Effector memory CD8-positive, alpha-beta T cell (primary cell): ENCODE data around the gene UBE2J2.

Source experiments
- ATAC-seq: fragments of 150-1000 bp; cut with Tn5 transposase; replicated peaks from 2 replicates; pipeline ENCODE4 v1.10.0; 2021; ENCODE audit warnings: mild to moderate bottlenecking, moderate library complexity
- DNase-seq, 3 experiments: peaks; one replicate each; pipeline ENCODE4 v3.0.0; 2021
- H3K27ac Mint-ChIP-seq, 2 donors: one replicate each; pipeline ENCODE4 v1.8.0; 2022; ENCODE audit warnings: mild to moderate bottlenecking in 2 of 2, mixed read lengths in 2 of 2, moderate library complexity in 2 of 2
- H3K27me3 Mint-ChIP-seq, 2 donors: one replicate each; pipeline ENCODE4 v1.8.0; 2022; ENCODE audit warnings: mixed read lengths in 2 of 2
- H3K36me3 Mint-ChIP-seq: one replicate; pipeline ENCODE4 v1.8.0; 2022; ENCODE audit warnings: mild to moderate bottlenecking, moderate library complexity, mixed read lengths; ENCODE audit not compliant: insufficient read depth
- H3K4me1 Mint-ChIP-seq, 2 donors: one replicate each; pipeline ENCODE4 v1.8.0; 2022; ENCODE audit warnings: low read depth in 2 of 2, mixed read lengths in 2 of 2
- H3K4me3 Mint-ChIP-seq, 2 donors: one replicate each; pipeline ENCODE4 v1.8.0; 2022; ENCODE audit warnings: mild to moderate bottlenecking in 2 of 2, mixed read lengths in 2 of 2, moderate library complexity in 2 of 2
- H3K9me3 Mint-ChIP-seq, 2 donors: one replicate each; pipeline ENCODE4 v1.8.0; 2022; ENCODE audit warnings: mixed read lengths in 2 of 2

Gene UBE2J2

DNA sequence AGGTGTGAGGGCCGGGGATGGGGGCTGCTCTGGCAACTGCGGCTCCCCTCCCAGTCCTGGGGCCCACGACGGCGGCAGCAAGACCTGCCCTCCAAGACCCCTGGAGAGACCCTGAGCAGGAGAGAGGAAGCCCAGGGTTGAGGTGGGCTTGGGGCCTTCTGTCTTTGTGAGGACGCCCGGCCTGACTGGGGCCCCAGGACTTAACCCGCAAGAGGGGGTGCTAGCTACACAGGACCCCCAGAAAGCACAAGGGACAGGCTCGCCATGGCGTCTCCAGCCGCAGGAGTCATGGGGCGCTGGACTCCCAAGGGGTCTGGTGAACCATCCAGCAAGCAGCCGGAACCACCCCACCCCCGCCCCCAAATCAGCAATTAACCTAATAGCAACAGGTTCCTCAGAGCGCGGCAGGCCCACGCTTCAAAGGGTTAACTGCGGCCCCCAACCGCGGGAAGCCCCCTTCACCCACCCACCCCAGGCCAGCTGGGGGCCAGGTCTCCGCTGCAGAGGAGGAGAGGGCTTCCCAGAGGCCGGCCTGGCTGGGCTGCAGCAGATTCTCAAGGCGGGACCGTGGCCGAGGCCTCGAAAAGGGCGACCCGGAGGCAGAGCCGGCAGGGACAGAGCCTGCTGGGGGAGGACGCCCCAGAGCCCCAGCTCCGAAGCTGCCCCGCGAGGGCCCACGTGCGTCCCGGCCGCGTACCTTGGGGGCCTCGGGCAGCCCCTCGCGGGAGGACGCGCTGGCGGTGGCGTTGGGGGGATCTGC is 27.7 kb downstream of the UBE2J2 start:
- DNase-seq (no peak), ATAC-seq (no peak)
- peaks cover 3% of the 10 kb centered on the region for H3K36me3 Mint-ChIP-seq
- no peaks in the 10 kb centered on the region for H3K9me3 Mint-ChIP-seq
- peaks cover 2 to 6% of the 10 kb centered on the region in 2 donors for H3K4me1 Mint-ChIP-seq
- H3K4me3 Mint-ChIP-seq, result no peak overlapping the region
- H3K27ac Mint-ChIP-seq, result no peak overlapping the region
- no peaks in the 10 kb centered on the region for H3K27me3 Mint-ChIP-seq

DNA sequence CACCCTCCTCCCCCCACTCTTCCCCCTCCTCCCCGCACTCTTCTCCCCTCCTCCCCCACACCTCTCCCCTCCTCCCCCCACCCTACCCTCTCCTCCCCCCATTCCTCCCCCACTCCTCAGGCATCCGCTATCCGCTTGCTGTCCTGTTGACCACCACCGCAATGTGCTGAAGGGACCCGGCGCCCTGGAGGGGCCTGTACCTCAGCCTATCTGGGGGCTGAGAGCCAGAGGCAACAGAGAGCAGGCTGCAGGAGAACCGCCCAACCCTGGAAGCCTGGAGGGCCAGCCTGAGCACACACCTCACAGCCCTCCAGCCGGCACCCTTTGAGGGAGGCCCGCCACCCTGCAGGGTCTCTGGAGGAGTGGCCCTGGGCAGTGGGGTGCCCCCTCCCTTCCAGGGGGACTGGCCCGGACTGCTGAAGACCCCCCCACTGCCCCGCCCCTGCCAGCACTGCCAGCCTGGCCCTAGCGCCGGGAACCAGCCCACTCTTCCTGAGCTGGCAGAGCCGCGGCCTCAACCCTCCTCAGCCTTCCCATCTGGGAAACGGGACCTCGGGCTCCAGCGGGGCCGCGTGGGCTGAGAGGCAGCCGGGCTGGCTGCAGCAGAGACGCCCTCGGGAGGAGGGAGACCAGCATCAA is 28.4 kb downstream of the UBE2J2 start:
- DNase-seq, result no peak
- H3K36me3 Mint-ChIP-seq, result no peaks in the 10 kb centered on the region
- ATAC-seq, result no peak
- H3K27ac Mint-ChIP-seq, result no peak overlapping the region
- H3K4me1 Mint-ChIP-seq, result peaks cover 0 to 2% of the 10 kb centered on the region in 2 donors
- H3K27me3 Mint-ChIP-seq, result no peaks in the 10 kb centered on the region
- no peak overlapping the region for H3K4me3 Mint-ChIP-seq
- no peaks in the 10 kb centered on the region for H3K9me3 Mint-ChIP-seq

DNA sequence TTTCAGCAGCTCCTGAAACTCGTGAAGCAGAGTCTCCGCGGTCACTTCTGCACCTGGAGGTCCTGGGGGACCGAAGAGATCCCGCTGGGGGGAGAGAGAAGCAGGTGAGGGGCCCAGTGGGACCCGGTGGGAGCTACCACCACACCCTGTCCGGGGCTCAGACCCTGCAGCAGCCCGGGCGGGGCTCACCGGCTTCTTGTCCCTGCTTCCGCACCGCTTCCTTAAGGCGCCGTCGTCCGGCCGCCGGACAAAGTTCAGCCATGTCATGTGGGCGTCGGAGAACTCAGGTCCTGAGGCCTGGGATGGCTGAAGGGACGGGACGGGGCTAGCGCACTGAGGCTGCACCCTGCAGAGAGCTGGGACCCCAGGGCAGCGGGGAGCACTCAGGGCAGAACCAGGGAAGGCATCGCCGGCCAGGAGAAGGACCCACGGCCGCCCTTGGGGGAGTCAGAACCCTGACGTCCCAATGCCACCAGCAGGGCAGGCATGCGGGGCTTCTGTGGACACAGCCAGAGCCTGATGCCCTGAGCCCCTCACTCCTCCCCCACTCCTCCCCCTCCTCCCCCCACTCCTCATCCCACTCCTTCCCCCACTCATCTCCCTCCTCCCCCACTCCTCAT is 29.4 kb downstream of the UBE2J2 start:
- no peak for ATAC-seq
- H3K36me3 Mint-ChIP-seq, result no peaks in the 10 kb centered on the region
- H3K27me3 Mint-ChIP-seq, result no peaks in the 10 kb centered on the region

DNA sequence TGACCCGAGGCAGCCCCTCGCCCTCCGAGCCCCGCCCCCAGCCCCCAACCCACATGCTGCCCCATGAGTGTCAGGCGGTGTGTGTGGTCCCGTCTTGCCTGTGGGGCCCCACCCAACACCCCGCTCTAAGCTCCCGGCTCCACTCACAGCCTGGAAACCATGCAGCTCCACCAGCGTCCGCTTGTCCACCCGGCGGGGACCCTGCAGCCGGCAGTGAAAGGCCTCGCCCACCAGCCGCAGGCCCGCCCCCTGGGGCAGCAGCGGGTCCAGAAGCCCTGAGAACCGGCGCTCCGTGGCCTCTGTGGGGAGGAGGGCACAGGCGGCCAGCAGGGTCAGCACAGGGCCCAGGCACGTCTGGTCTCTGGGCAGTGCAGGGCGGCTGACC is 29.9 kb downstream of the UBE2J2 start:
- no peaks in the 10 kb centered on the region for H3K36me3 Mint-ChIP-seq
- no peak overlapping the region for H3K4me3 Mint-ChIP-seq
- no peaks in the 10 kb centered on the region for H3K27me3 Mint-ChIP-seq
- H3K27ac Mint-ChIP-seq, result no peak overlapping the region
- no peaks in the 10 kb centered on the region for H3K4me1 Mint-ChIP-seq
- ATAC-seq (no peak), DNase-seq (no peak)
- H3K9me3 Mint-ChIP-seq, result no peaks in the 10 kb centered on the region

More for the DNA sequence above, 29.4 kb downstream of the UBE2J2 start:
- no peaks in the 10 kb centered on the region for H3K4me1 Mint-ChIP-seq
- no peak for DNase-seq
- no peak overlapping the region for H3K27ac Mint-ChIP-seq
- no peaks in the 10 kb centered on the region for H3K9me3 Mint-ChIP-seq
- no peak overlapping the region for H3K4me3 Mint-ChIP-seq

DNA sequence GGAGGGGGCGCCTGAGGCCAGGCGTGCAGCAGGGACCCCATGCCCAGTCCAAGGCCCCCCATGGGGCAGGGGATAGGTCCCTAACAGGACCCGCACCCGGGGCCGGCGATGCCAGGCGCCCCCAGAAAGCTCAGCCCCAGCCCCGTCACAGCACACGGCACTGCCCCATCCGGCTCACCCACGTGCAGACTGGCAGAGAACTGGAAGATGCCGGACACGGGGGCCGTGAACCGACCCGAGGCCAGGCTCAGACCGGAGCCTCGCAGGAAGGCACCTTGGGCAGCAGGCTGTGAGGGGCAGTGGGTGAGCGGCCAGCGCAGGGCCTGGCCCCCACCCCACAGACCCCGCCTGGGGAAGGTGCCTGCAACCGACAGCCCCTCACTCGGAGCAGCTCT is 30.4 kb downstream of the UBE2J2 start:
- ATAC-seq, result no peak
- no peak overlapping the region for H3K4me3 Mint-ChIP-seq
- no peaks in the 10 kb centered on the region for H3K9me3 Mint-ChIP-seq
- H3K27ac Mint-ChIP-seq, result no peak overlapping the region
- no peaks in the 10 kb centered on the region for H3K4me1 Mint-ChIP-seq
- DNase-seq, result no peak
- H3K36me3 Mint-ChIP-seq, result no peaks in the 10 kb centered on the region
- no peaks in the 10 kb centered on the region for H3K27me3 Mint-ChIP-seq

DNA sequence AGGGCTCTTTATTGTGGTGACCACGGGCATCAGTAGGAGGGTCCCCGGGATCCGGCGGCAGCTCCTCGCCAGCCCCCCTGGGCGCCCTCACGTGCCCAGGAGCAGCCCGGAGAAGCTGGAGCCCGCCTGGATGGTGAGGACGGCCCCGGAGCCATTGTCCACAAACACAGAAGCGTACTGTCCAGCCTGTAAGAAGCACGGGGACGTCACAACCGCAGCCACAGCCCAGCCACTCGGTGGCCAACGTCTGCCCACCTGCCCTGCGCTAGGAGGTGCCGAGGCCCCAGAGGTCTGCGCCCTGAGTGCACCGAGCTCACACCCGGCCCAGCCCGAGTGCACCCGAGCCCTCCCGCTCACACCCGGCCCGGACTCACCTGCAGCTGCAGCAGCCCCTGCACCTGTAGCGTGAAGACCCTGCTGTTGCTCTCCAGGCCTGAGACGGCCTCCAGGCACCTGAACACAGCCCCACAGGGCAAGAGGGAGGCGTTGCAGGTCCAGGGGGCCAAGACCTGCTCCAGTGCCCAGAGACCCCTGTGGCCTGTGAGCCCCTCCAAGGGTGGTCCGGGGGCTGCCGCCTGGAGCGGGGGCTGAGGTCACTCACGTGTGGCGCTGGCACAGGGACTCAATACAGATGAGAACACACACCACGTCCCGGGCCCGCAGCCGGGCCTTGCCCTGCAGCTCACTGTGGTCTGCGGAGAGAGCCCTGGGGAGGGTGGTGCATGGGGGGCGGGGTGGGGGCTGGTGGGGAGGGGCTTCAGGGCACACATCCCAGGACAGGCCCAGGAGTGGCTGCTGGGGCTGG is 31.0 kb downstream of the UBE2J2 start:
- no peak for ATAC-seq
- H3K36me3 Mint-ChIP-seq, result no peaks in the 10 kb centered on the region
- H3K9me3 Mint-ChIP-seq, result no peaks in the 10 kb centered on the region
- no peaks in the 10 kb centered on the region for H3K4me1 Mint-ChIP-seq
- no peak overlapping the region for H3K4me3 Mint-ChIP-seq
- DNase-seq, result no peak
- no peak overlapping the region for H3K27ac Mint-ChIP-seq
- no peaks in the 10 kb centered on the region for H3K27me3 Mint-ChIP-seq

DNA sequence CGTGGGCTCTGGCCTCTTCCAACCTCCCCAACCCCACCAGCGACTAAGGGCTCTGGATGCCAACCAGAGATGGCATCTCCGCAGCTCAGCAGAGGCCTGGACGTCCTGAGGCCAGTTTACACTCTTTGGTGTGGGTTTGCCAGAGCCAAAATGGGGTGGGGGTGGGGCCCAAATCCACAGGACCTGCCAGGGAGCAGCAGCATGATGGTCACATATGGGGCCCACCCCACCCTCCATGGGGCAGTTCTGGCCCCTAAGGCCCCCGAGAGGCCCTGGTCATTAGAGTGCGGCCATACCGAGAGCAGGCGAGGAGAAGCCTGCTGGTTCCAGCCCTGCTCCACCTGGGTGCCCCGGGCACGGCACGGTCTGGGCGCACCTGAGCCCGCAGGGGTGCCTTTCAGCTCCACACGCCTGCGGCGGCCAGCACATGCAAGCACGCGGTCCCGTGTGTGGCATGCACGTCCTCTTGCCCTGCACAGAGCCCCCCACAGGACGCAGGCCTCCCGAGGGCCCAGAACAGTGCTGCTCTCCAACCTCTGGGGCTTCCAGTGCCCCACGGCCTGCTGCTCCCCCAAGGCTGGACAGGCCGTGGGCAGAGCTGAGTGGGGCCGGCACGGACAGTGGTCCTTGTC is 31.9 kb downstream of the UBE2J2 start:
- H3K4me3 Mint-ChIP-seq, result no peak overlapping the region
- no peaks in the 10 kb centered on the region for H3K9me3 Mint-ChIP-seq
- no peaks in the 10 kb centered on the region for H3K4me1 Mint-ChIP-seq
- ATAC-seq, result no peak
- no peaks in the 10 kb centered on the region for H3K36me3 Mint-ChIP-seq
- no peak for DNase-seq
- H3K27me3 Mint-ChIP-seq, result no peaks in the 10 kb centered on the region
- H3K27ac Mint-ChIP-seq, result no peak overlapping the region

DNA sequence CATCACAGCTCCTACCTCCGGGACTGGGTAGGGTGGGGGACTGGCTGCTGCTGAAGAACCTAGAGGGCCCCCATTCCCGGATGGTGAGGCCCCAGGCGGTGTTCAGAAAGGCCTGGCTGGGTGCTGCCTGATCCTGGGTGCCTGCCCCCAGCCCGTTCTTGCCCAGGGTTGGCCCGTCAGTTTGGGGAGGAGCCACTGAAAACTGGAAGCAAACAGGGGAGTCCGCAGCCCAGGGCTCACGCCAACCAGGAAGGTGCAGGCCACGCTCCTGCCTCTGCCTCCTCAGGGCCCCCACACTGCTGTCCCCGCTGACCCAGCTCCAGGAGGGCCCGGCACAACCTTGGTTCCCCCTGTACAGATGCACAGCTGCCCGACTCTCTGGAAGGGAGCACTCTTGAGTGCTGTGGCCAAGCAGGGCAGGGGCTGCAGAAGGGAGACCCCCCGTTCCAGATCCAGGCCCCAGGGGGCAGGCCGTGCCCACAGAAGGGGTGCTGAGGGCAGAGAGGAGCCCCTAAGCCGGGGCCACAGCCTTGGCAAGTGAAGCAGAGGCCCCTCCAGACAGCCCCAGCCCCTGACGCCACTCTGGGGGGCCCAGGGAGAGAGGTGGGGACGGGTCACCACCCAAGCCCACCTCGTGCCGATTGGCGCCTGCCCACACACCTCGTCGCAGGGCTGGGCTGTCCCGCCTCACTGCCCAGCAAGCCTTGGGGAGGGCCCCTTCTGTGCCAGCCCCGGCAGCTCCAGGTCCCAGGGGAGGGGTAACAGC is 32.6 kb downstream of the UBE2J2 start:
- Mint-ChIP-seq H3K4me1 (no peaks in the 10 kb centered on the region), H3K27ac (no peak overlapping the region), H3K36me3 (no peaks in the 10 kb centered on the region), H3K27me3 (no peaks in the 10 kb centered on the region), H3K4me3 (no peak overlapping the region), H3K9me3 (no peaks in the 10 kb centered on the region)
- DNase-seq (no peak), ATAC-seq (no peak)

DNA sequence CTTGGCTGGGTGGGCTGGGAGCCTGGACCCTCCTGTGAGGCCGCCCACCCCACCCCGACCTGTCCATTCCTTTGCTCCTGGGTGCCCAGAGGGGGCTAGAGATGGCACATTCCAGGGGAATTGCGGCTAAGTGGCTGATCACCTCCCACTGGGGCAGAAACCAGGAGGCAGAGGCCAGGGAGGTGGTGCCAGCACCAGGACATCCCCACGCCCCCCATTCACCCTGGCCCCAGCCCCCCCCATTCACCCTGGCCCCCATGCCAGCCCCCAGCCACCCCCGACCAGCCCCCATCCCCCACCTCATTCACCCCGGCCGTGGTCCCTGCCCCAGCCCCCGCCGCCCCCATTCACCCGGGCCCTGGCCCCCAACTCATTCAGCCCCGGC is 33.3 kb downstream of the UBE2J2 start:
- H3K4me1 Mint-ChIP-seq, result no peaks in the 10 kb centered on the region
- ATAC-seq (no peak), DNase-seq (no peak)
- no peak overlapping the region for H3K27ac Mint-ChIP-seq
- H3K27me3 Mint-ChIP-seq, result no peaks in the 10 kb centered on the region
- no peaks in the 10 kb centered on the region for H3K36me3 Mint-ChIP-seq
- H3K9me3 Mint-ChIP-seq, result no peaks in the 10 kb centered on the region
- no peak overlapping the region for H3K4me3 Mint-ChIP-seq

DNA sequence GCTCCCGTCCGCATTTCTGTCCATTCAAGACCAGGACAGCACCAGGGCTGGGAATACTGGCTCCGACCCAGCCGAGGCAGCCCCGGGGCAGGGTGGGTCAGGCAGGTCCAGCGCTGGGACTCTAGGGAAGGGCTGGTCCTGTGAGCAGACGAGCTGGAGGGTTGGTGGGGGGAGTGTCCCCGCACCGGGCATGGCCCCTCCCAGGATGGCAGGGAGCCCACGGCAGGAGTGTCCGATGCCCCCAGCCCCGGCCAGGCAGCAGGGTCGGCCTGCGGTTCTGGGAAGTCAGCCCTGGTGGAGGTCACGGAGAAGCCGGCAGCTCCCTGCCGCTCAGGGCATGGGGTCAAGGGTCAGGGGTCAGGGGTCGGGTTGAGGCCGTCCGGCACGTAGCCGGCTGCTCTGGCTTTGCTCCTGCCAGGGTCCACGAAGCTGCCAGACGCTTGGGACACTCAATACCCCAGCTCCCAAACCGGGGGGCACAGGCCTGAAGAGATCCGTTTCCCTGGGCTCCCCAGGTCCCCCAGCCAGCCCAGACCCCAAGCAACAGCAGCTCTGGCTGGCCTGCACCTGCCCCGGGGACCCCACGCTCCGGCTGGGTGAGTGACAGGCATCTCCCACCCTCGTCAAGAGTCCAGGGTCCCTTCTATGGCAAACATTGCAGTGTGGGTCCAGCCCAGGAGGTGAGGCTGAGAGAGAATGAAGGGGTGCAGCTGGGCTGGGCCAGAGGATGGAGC is 33.9 kb downstream of the UBE2J2 start:
- Mint-ChIP-seq H3K4me3 (no peak overlapping the region), H3K4me1 (no peaks in the 10 kb centered on the region), H3K9me3 (no peaks in the 10 kb centered on the region), H3K27ac (no peak overlapping the region), H3K27me3 (no peaks in the 10 kb centered on the region), H3K36me3 (no peaks in the 10 kb centered on the region)
- DNase-seq (no peak), ATAC-seq (no peak)

DNA sequence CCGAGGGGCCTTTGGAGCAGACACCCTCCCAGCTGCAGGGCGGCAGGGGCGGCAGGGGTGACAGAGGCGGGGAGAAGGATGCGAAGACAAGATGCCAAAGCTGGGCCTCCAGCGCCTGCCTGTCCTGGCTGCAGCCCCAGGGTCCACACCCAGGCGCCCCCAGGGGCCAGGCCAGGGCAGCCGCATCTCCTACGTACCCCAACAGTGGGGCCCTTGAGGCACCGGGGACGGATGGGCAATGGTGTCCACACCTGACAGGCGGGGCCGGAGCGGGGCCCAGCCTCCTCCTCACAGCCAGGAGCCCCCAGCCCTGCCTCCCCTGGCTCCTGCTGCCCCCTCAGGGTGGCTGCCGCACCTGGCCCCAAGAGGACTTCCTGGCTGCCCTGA is 34.4 kb downstream of the UBE2J2 start:
- H3K36me3 Mint-ChIP-seq, result peaks cover under 1% of the 10 kb centered on the region
- no peaks in the 10 kb centered on the region for H3K9me3 Mint-ChIP-seq
- no peak for DNase-seq
- H3K27ac Mint-ChIP-seq, result no peak overlapping the region
- H3K4me1 Mint-ChIP-seq, result peaks cover 4% of the 10 kb centered on the region in 2 donors
- H3K4me3 Mint-ChIP-seq, result no peak overlapping the region
- no peak for ATAC-seq
- H3K27me3 Mint-ChIP-seq, result no peaks in the 10 kb centered on the region

DNA sequence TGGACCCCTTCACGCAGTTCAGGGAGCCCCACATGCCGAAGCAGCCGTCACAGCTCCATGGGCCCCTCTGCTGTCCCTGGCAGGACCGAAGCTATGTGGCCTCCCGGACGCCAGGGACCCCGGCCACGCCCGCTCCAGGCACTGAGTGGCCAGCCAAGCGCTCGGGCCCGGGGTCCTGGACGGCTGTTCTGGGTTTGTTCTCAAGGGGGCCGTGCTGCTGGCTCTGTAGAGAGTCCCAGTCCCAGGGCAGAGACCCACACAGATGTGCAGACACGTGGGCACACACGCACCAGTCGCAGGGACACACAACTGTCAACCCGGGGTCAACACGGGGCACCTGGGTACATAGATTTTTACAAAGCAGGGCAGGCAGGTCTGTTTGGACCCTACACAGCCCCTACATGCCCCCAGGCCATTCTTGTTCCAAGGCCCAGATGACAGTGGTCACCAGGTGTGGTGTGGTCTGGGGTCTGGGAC is 34.9 kb downstream of the UBE2J2 start:
- Mint-ChIP-seq H3K36me3 (peaks cover 3% of the 10 kb centered on the region), H3K27ac (no peak overlapping the region), H3K27me3 (no peaks in the 10 kb centered on the region), H3K4me1 (peaks cover 7% of the 10 kb centered on the region in 2 donors), H3K9me3 (no peaks in the 10 kb centered on the region), H3K4me3 (no peak overlapping the region)
- no peak for ATAC-seq
- DNase-seq, result no peak
